ENCODE results near the gene ARFGAP3. TPM values are rescaled to one million over a fixed set of nuclear protein-coding genes. Genes with fewer than 3 reads are reported as not detected.

ARFGAP3 gene
- total RNA-seq, 1 donor from 2014 or later: 26.3 TPM

DNA sequence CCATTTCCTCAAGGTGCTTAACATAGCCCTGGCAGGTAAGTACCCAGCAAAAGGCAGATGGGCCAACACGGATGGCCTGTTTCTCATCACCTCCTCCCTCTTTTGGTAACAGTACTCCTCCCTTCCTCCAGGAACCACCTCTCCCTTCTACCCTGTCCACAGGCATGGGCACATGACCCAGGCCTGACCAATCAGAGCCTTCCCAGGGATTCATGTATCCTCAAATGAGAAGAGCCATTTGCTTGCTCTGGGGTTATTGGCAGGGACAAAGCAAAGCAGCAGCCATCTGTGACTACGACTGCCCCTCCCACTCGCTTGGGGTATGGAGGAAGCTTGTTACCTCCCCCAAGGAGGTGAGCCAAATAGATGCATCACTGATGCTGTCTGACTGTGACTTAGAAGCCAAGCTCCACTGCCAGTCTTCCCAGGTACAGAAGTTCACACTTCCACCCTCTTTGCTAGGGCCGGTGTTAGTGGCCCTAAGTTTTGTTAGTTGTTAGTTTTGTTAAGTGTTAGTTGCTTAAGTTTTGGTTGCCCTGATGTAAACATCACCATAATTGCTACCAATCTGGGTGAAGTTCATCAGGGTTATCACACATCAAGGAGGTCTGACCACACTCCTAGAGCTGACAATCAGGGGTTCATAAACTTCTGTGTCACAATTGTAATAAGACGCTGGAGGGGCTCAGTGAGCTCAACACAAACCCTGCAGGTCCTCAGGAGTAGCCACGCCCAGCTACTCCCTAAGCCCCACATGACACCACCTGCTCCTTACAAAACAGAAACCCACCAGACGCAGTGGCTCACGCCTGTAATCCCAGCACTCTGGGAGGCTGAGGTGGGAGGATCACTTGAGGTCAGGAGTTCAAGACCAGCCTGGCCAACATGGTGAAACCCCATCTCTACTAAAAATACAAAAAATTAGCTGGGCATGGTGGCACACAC is 57.3 kb downstream of the ARFGAP3 start:
- Mint-ChIP-seq H3K4me3 (ENCODE audit: low read depth) (no peak overlapping the region), H3K36me3 (ENCODE audit: insufficient read depth) (peaks cover 13% of the 10 kb centered on the region), H3K4me1 (ENCODE audit: low read depth) (peaks cover 13% of the 10 kb centered on the region), H3K27me3 (no peaks in the 10 kb centered on the region), H3K27ac (no peak overlapping the region), H3K9me3 (ENCODE audit: low read depth) (no peaks in the 10 kb centered on the region)
- TF ChIP-seq CTCF (IDR thresholded peaks at IDR 0.05; ENCODE audit: unreplicated experiment): no peak
- DNase-seq (ENCODE audit: low spot score, unreplicated experiment): no peak

- Mint-ChIP-seq H3K27me3 (no peaks in the 10 kb centered on the region), H3K9me3 (ENCODE audit: low read depth) (no peaks in the 10 kb centered on the region), H3K27ac (no peak overlapping the region), H3K4me3 (ENCODE audit: low read depth) (no peak overlapping the region), H3K4me1 (ENCODE audit: low read depth) (peaks cover 13% of the 10 kb centered on the region), H3K36me3 (ENCODE audit: insufficient read depth) (peaks cover 13% of the 10 kb centered on the region)
- no peak for TF ChIP-seq CTCF (IDR thresholded peaks at IDR 0.05; ENCODE audit: unreplicated experiment)
- no peak for DNase-seq (ENCODE audit: low spot score, unreplicated experiment)
These were observed 58.0 kb downstream of the ARFGAP3 start for GRCh38 chr22:42799061-42799460.

DNA sequence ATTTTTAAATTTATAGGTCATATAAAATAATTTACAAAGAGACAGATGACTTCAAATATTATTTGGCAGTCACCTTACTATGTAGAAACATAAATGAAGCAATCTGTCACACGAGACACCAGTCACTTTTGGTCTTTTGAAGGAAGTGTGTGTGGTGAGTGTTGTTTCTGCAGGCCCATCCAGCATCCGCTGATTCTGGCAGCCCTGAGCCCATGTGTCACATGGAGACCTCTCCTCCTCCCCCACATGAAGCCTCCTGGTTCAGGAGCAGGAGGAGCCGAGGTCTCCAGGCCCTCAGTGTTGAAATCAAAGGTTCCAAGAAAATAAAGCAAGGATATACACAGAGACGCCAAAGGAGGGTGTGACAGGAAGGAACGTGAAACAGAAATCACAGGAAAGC is 60.1 kb downstream of the ARFGAP3 start:
- H3K27me3 Mint-ChIP-seq: no peaks in the 10 kb centered on the region
- H3K9me3 Mint-ChIP-seq (ENCODE audit: low read depth): no peaks in the 10 kb centered on the region
- no peak overlapping the region for H3K4me3 Mint-ChIP-seq (ENCODE audit: low read depth)
- no peak for DNase-seq (ENCODE audit: low spot score, unreplicated experiment)
- H3K4me1 Mint-ChIP-seq (ENCODE audit: low read depth): peaks cover 9% of the 10 kb centered on the region
- TF ChIP-seq CTCF (IDR thresholded peaks at IDR 0.05; ENCODE audit: unreplicated experiment): no peak
- H3K27ac Mint-ChIP-seq: no peak overlapping the region
- peaks cover 12% of the 10 kb centered on the region for H3K36me3 Mint-ChIP-seq (ENCODE audit: insufficient read depth)

DNA sequence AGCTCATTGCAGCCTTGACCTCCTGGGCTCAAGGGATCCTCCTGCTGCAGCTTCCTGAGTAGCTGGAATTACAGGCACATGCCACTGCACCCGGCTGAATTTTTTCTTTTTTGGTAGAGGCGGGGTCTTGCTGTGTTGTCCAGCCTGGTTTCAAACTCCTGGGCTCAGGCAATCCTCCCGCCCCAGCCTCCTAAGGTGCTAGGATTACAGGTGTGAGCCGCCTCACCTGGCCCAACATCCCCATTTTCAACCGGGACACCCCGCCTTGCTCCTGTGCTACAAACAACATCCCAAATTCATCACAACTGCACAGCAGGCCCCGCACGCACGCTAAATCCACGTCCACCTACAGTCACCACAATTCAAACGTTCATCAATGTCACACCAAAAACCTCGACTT is 61.0 kb downstream of the ARFGAP3 start:
- Mint-ChIP-seq H3K4me3 (ENCODE audit: low read depth) (no peak overlapping the region), H3K4me1 (ENCODE audit: low read depth) (peaks cover 6% of the 10 kb centered on the region), H3K27ac (no peak overlapping the region), H3K9me3 (ENCODE audit: low read depth) (no peaks in the 10 kb centered on the region), H3K36me3 (ENCODE audit: insufficient read depth) (peaks cover 9% of the 10 kb centered on the region), H3K27me3 (no peaks in the 10 kb centered on the region)
- TF ChIP-seq CTCF (IDR thresholded peaks at IDR 0.05; ENCODE audit: unreplicated experiment): no peak
- DNase-seq (ENCODE audit: low spot score, unreplicated experiment): no peak

GRCh38 chr22:42794551-42795510 is 62.2 kb downstream of the ARFGAP3 start:
- no peak for DNase-seq (ENCODE audit: low spot score, unreplicated experiment)
- no peaks in the 10 kb centered on the region for H3K27me3 Mint-ChIP-seq
- H3K4me1 Mint-ChIP-seq (ENCODE audit: low read depth): no peaks in the 10 kb centered on the region
- H3K36me3 Mint-ChIP-seq (ENCODE audit: insufficient read depth): peaks cover 6% of the 10 kb centered on the region
- H3K4me3 Mint-ChIP-seq (ENCODE audit: low read depth): no peak overlapping the region
- no peak for TF ChIP-seq CTCF (IDR thresholded peaks at IDR 0.05; ENCODE audit: unreplicated experiment)
- no peaks in the 10 kb centered on the region for H3K9me3 Mint-ChIP-seq (ENCODE audit: low read depth)
- peak overlapping the region; percentile 54 for H3K27ac Mint-ChIP-seq
